MV-4-11 (cell line): ENCODE measurements around the gene HEYL.
"Not testable (repeated sequence)": the region's sequence is repeated elsewhere in the genome, so short reads cannot be mapped to it uniquely, and the experiment has no call there.

ENCODE experiments used
- DNase-seq: peaks from one replicate; lab custom pipeline; 2025; lab: John Stamatoyannopoulos, UW

The HEYL gene

GRCh38 chr1:39603677-39604076 lies 35.8 kb downstream of the HEYL start:
- not testable (repeated sequence) for DNase-seq

- not testable (repeated sequence) for DNase-seq
These were observed 37.7 kb downstream of the HEYL start for GRCh38 chr1:39601667-39602255.

- no peak for DNase-seq
These were observed 43.3 kb downstream of the HEYL start for GRCh38 chr1:39596163-39596562.

- DNase-seq, result no peak
These were observed 46.1 kb downstream of the HEYL start for GRCh38 chr1:39593386-39593785.

GRCh38 chr1:39592069-39592468 lies 47.4 kb downstream of the HEYL start:
- no peak for DNase-seq

GRCh38 chr1:39590546-39590945 lies 48.9 kb downstream of the HEYL start:
- DNase-seq, result no peak

- no peak for DNase-seq
These were observed 53.5 kb downstream of the HEYL start for GRCh38 chr1:39585933-39586332.

- no peak for DNase-seq
These were observed 63.3 kb downstream of the HEYL start for GRCh38 chr1:39576016-39576657.

- DNase-seq, result no peak
These were observed 64.0 kb downstream of the HEYL start for GRCh38 chr1:39575191-39576015.

- no peak for DNase-seq
These were observed 64.8 kb downstream of the HEYL start for GRCh38 chr1:39574646-39575045.
